Measurements from ENCODE around the gene NGRN.
A peak's percentile ranks its signal among the peaks of the same experiment; 100 is the strongest.
"Not testable (repeated sequence)": the region's sequence is repeated elsewhere in the genome, so short reads cannot be mapped to it uniquely, and the experiment has no call there.

The NGRN gene

GRCh38 chr15:90234096-90234988 is 31.1 kb upstream of the NGRN start, which contains the start of gene GDPGP1:
Gene GDPGP1 (plus strand): TSS chr15:90234209. CDS start chr15:90240909, 6,700 bp downstream.
- no peak for DNase-seq (ENCODE audit: low read depth in 2 of 2)

GRCh38 chr15:90239371-90239770 is 26.1 kb upstream of the NGRN start:
- DNase-seq (ENCODE audit: low read depth in 2 of 2) = no peak

GRCh38 chr15:90240856-90241255 is 24.6 kb upstream of the NGRN start:
- no peak for DNase-seq (ENCODE audit: low read depth in 2 of 2)

GRCh38 chr15:90241343-90242192 is 23.9 kb upstream of the NGRN start:
- DNase-seq (ENCODE audit: low read depth in 2 of 2) = no peak

- no peak for DNase-seq (ENCODE audit: low read depth in 2 of 2)
These were observed 21.4 kb upstream of the NGRN start for GRCh38 chr15:90243943-90244639.

- DNase-seq (ENCODE audit: low read depth in 2 of 2) = no peak
These were observed 16.7 kb upstream of the NGRN start for GRCh38 chr15:90248789-90249202.

- DNase-seq (ENCODE audit: low read depth in 2 of 2) = peak; percentile 35 to 57
These were observed 16.1 kb upstream of the NGRN start, which contains the start of gene TTLL13 for GRCh38 chr15:90249203-90249863. Gene TTLL13 (plus strand): TSS chr15:90249556. CDS start chr15:90250631, 1,075 bp downstream.

- DNase-seq (ENCODE audit: low read depth in 2 of 2) = no peak
These were observed 7.7 kb upstream of the NGRN start for GRCh38 chr15:90257776-90258175.

- DNase-seq (ENCODE audit: low read depth in 2 of 2) = no peak
These were observed 5.9 kb upstream of the NGRN start for GRCh38 chr15:90259524-90259923.

- DNase-seq (ENCODE audit: low read depth in 2 of 2) = not testable (repeated sequence)
These were observed 4.7 kb upstream of the NGRN start for GRCh38 chr15:90260731-90261130.

GRCh38 chr15:90261811-90262210 is 3.7 kb upstream of the NGRN start:
- no peak for DNase-seq (ENCODE audit: low read depth in 2 of 2)

- no peak for DNase-seq (ENCODE audit: low read depth in 2 of 2)
These were observed 3.0 kb upstream of the NGRN start for GRCh38 chr15:90262426-90262825.

GRCh38 chr15:90264671-90265070 is 801 bp upstream of the NGRN start:
- no peak for DNase-seq (ENCODE audit: low read depth in 2 of 2)

GRCh38 chr15:90266061-90266431 is 574 bp downstream of the NGRN start:
- peak; percentile 10 to 16 for DNase-seq (ENCODE audit: low read depth in 2 of 2)

GRCh38 chr15:90266485-90266884 is 1.0 kb downstream of the NGRN start:
- DNase-seq (ENCODE audit: low read depth in 2 of 2) = no peak

GRCh38 chr15:90268415-90268814 is 2.9 kb downstream of the NGRN start:
- no peak for DNase-seq (ENCODE audit: low read depth in 2 of 2)

GRCh38 chr15:90270502-90271150 is 5.2 kb downstream of the NGRN start:
- no peak for DNase-seq (ENCODE audit: low read depth in 2 of 2)

- no peak for DNase-seq (ENCODE audit: low read depth in 2 of 2)
These were observed 6.1 kb downstream of the NGRN start for GRCh38 chr15:90271459-90272166.

- DNase-seq (ENCODE audit: low read depth in 2 of 2) = not testable (repeated sequence)
These were observed 13.0 kb downstream of the NGRN start for GRCh38 chr15:90278467-90278866.

GRCh38 chr15:90280743-90281142 is 15.3 kb downstream of the NGRN start:
- DNase-seq (ENCODE audit: low read depth in 2 of 2) = not testable (repeated sequence)
